ENCODE data around the gene RRAS.
"Not testable (repeated sequence)": the region's sequence is repeated elsewhere in the genome, so short reads cannot be mapped to it uniquely, and the experiment has no call there.

Gene RRAS

GRCh38 chr19:49626226-49626625 lies 13.7 kb downstream of the RRAS start:
- no peak for DNase-seq

GRCh38 chr19:49624967-49625910 lies 14.7 kb downstream of the RRAS start:
- DNase-seq, result no peak

- DNase-seq, result not testable (repeated sequence)
Observed at GRCh38 chr19:49617860-49618259, 22.1 kb downstream of the RRAS start.

- DNase-seq, result no peak
Observed at GRCh38 chr19:49616945-49617344, 23.0 kb downstream of the RRAS start.

GRCh38 chr19:49616532-49616931 lies 23.4 kb downstream of the RRAS start:
- DNase-seq, result no peak

GRCh38 chr19:49615861-49616260 lies 24.1 kb downstream of the RRAS start:
- no peak for DNase-seq

- peak; percentile 60 for DNase-seq
Observed at GRCh38 chr19:49614096-49614833, 25.7 kb downstream of the RRAS start.

- no peak for DNase-seq
Observed at GRCh38 chr19:49613374-49613773, 26.6 kb downstream of the RRAS start.

- no peak for DNase-seq
Observed at GRCh38 chr19:49609499-49610092, 30.3 kb downstream of the RRAS start.

- no peak for DNase-seq
Observed at GRCh38 chr19:49605605-49606004, 34.3 kb downstream of the RRAS start.

GRCh38 chr19:49602806-49603205 lies 37.1 kb downstream of the RRAS start:
- no peak for DNase-seq

- no peak for DNase-seq
Observed at GRCh38 chr19:49601482-49602038, 38.4 kb downstream of the RRAS start.

- no peak for DNase-seq
Observed at GRCh38 chr19:49599378-49600295, 40.3 kb downstream of the RRAS start.

- no peak for DNase-seq
Observed at GRCh38 chr19:49597703-49597974, 42.3 kb downstream of the RRAS start.

GRCh38 chr19:49596954-49597702 lies 42.8 kb downstream of the RRAS start:
- no peak for DNase-seq

GRCh38 chr19:49596407-49596806 lies 43.5 kb downstream of the RRAS start:
- DNase-seq, result no peak

GRCh38 chr19:49595819-49596404 lies 44.0 kb downstream of the RRAS start:
- no peak for DNase-seq

- DNase-seq, result no peak
Observed at GRCh38 chr19:49594993-49595818, 44.7 kb downstream of the RRAS start.

GRCh38 chr19:49594157-49594992 lies 45.6 kb downstream of the RRAS start:
- DNase-seq, result no peak

Measured in amniotic stem cell (primary cell).